Activated T-cell treated with anti-CD3 and anti-CD28 coated beads for 24 hours (primary cell): Measurements from ENCODE around the gene RABEP1.
"Not testable (repeated sequence)": the region's sequence is repeated elsewhere in the genome, so short reads cannot be mapped to it uniquely, and the experiment has no call there.

Experiments
- DNase-seq: peaks from one replicate; pipeline ENCODE4 v3.0.0-alpha.2; 2020; ENCODE audit warnings: low read depth

Gene RABEP1

GRCh38 chr17:5422505-5422904 is 140.4 kb downstream of the RABEP1 start:
- no peak for DNase-seq

GRCh38 chr17:5424909-5425308 is 142.8 kb downstream of the RABEP1 start:
- DNase-seq = no peak

- DNase-seq = no peak
These were observed 143.7 kb downstream of the RABEP1 start for GRCh38 chr17:5425826-5426225.

- no peak for DNase-seq
These were observed 147.3 kb downstream of the RABEP1 start for GRCh38 chr17:5429191-5429887.

- DNase-seq = no peak
These were observed 148.4 kb downstream of the RABEP1 start for GRCh38 chr17:5430413-5430999.

GRCh38 chr17:5431234-5431633 is 149.2 kb downstream of the RABEP1 start:
- not testable (repeated sequence) for DNase-seq

- DNase-seq = no peak
These were observed 150.0 kb downstream of the RABEP1 start for GRCh38 chr17:5431949-5432556.

GRCh38 chr17:5434984-5435383 is 152.9 kb downstream of the RABEP1 start:
- no peak for DNase-seq
